HCT116 (cell line): ENCODE results near the gene SBF2.

Experiments
- CEBPB ChIP-seq: IDR thresholded peaks from 2 replicates; pipeline ENCODE4 v1.6.1; 2012; ENCODE audit warnings: low read depth
- CTCF ChIP-seq, 3 experiments: fragments of 200-600 bp in 1 of 3; sonication (generic) in 1 of 3; IDR thresholded peaks in 2 of 3; conservative IDR thresholded peaks in 1 of 3; 2 replicates each; pipeline ENCODE4 v1.5.1; 2012 to 2017; ENCODE audit warnings: low read depth in 2 of 3, low read length in 2 of 3, antibody characterized with exemption in 1 of 3, borderline replicate concordance in 1 of 3, control low read depth in 1 of 3, mild to moderate bottlenecking in 1 of 3, mixed read lengths in 1 of 3, mixed run types in 1 of 3, moderate library complexity in 1 of 3; ENCODE audit not compliant: insufficient read depth in 1 of 3
- ELF1 ChIP-seq: IDR thresholded peaks from 2 replicates; pipeline ENCODE4 v1.6.1; 2012; ENCODE audit warnings: low read depth, borderline replicate concordance
- EZH2 ChIP-seq: fragments of 200-600 bp; sonication (generic); IDR thresholded peaks from 2 replicates; pipeline ENCODE4 v1.6.1; 2017; ENCODE audit warnings: antibody characterized with exemption, mixed run types
- RAD21 ChIP-seq: IDR thresholded peaks from 2 replicates; pipeline ENCODE4 v1.6.1; 2012; ENCODE audit warnings: low read depth, mild to moderate bottlenecking

- no peak for TF ChIP-seq CTCF (IDR thresholded peaks at IDR 0.05 in 2 of 3, conservative IDR thresholded peaks at IDR 0.05 in 1 of 3; ENCODE audit: borderline replicate concordance in 1 of 3, insufficient read depth in 1 of 3, low read depth in 2 of 3, low read length in 2 of 3)
- no peak for TF ChIP-seq EZH2
- no peak for TF ChIP-seq CEBPB
- no peak for TF ChIP-seq ELF1
- no peak for TF ChIP-seq RAD21
Observed at GRCh38 chr11:9941991-9942390, 352.0 kb downstream of the SBF2 start.
